Anterior cingulate cortex (tissue), 58 donors: ENCODE data around the gene OVCH1.

ENCODE experiments used
- DNase-seq, 58 donors: peaks; one replicate each; lab custom pipeline; 2025; lab: John Stamatoyannopoulos, UW

Gene OVCH1, protein sequence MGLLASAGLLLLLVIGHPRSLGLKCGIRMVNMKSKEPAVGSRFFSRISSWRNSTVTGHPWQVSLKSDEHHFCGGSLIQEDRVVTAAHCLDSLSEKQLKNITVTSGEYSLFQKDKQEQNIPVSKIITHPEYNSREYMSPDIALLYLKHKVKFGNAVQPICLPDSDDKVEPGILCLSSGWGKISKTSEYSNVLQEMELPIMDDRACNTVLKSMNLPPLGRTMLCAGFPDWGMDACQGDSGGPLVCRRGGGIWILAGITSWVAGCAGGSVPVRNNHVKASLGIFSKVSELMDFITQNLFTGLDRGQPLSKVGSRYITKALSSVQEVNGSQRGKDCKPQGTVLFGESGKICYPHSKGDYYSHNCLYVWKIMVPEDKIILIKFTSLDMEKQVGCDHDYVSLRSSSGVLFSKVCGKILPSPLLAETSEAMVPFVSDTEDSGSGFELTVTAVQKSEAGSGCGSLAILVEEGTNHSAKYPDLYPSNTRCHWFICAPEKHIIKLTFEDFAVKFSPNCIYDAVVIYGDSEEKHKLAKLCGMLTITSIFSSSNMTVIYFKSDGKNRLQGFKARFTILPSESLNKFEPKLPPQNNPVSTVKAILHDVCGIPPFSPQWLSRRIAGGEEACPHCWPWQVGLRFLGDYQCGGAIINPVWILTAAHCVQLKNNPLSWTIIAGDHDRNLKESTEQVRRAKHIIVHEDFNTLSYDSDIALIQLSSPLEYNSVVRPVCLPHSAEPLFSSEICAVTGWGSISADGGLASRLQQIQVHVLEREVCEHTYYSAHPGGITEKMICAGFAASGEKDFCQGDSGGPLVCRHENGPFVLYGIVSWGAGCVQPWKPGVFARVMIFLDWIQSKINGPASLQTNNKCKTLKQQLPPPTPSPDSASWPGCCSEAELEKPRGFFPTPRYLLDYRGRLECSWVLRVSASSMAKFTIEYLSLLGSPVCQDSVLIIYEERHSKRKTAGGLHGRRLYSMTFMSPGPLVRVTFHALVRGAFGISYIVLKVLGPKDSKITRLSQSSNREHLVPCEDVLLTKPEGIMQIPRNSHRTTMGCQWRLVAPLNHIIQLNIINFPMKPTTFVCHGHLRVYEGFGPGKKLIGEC

DNA sequence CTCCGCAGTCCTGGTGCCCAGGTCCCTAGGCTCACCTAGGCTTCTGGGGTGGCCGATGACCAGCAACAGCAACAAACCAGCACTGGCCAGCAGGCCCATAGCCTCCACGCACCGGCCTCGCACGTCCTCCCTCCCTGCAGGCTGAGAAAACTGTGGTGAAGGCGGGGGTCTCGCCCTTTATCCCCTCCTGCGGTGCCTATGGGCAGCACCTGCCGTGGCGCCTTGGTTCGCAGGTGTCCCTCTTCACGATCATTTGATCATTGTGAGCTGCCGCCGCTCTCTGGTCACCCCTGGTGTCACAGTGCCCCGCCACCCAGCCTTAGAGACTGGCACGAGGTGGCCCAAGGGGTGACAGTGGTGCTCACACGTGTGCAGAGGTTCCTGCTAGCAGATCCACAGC lies at the start of gene OVCH1:
Gene OVCH1, minus strand, starts transcription at position 99 of the 400 bp plus-strand sequence. Its CDS starts 0 bp downstream, at position 99.
- no peak for DNase-seq

- DNase-seq = no peak
These were observed 49.7 kb upstream of the OVCH1 start for GRCh38 chr12:29547151-29547632.

DNA sequence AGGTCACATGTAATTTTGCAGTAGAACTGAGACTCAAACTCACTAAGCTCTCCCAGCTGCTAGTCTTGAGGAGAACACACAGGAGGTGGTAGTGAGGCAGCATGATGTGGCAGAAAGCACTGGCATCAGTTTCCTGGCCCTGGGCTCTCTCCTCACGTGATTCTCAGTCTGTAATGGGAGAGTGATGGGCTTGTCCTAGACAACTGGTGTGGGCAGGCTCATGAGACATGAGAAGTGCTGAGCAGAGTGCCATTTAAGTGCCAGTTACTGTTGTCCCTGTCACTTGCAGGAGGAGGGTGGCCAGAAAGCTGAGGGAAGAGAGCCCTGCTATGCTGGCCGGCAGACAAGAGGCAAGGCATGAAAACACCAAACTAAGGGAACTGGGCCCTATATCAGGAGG lies 48.5 kb upstream of the OVCH1 start:
- DNase-seq = no peak

GRCh38 chr12:29545102-29545467 lies 47.6 kb upstream of the OVCH1 start:
- DNase-seq = no peak

DNA sequence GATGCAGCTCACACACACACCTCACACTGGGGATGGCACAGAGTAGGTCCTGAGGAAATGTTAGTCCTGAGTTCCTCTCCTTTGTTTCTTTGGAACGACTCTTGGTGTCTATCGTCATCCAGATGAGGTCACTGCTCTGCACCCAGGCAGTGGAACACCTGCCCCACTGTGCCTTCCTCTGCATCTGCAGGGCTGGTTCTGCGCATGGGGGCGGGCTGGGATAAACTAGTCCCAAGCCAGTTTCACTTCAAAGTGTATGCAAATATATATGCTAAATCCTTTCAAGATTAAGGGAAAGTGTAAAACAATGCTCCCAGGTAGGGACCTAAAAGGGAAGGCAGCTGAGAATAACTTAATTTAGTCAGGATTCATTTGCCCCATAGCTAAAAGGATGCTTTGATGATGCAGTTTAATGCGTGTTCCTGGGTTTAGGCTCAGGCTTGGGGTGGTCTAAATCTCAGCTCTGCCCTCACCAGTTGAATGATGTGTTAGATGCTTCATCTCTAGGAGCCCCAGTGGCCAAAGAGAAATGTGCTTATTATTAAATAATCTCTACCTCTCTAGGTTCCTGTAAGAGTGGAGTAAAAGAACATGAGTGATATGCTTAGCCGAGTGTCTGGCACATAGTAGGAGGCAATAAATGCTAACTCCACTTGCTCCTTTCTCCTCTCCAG lies 47.1 kb upstream of the OVCH1 start:
- DNase-seq = no peak

- no peak for DNase-seq
These were observed 45.5 kb upstream of the OVCH1 start for GRCh38 chr12:29543036-29543435.

DNA sequence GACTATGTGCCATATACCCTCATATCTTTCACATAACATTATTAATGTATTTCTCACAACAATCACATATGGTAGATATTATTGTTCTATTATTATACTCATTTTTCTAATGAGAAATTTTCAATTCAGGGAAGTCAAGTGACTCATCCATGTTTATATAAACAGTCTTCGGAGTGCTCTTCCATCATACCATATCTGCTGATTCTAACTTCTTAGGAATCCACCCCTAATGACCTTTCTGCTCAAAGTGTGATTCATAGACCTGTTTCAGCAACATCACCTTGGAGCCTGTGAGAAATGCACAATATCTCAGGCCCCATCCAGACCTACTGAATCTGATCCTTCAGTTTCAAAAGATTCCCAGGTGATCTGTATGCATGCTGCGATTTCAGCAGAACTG lies 39.8 kb upstream of the OVCH1 start:
- no peak for DNase-seq

DNA sequence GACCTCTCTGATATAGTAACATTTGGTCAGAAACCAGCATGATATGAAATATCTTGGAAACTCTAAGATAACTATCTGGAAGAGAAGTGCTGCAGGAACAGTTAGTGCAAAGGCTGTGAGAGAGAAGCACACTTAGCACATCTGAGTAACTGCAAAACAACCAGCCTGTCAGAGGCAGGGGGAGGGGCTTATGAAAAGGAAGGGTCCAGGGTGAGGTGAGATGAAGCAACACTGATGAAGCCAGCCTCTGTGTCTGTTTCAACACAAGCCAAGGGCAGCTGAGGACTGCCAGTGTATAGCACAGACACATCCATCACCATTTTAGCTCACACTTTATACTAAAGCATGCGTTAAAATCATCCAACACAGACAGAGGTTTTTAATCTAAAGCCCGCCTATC lies 37.4 kb upstream of the OVCH1 start:
- no peak for DNase-seq

- DNase-seq = no peak
These were observed 36.5 kb upstream of the OVCH1 start for GRCh38 chr12:29533815-29534489.

GRCh38 chr12:29531471-29531870 lies 34.0 kb upstream of the OVCH1 start:
- DNase-seq = no peak

DNA sequence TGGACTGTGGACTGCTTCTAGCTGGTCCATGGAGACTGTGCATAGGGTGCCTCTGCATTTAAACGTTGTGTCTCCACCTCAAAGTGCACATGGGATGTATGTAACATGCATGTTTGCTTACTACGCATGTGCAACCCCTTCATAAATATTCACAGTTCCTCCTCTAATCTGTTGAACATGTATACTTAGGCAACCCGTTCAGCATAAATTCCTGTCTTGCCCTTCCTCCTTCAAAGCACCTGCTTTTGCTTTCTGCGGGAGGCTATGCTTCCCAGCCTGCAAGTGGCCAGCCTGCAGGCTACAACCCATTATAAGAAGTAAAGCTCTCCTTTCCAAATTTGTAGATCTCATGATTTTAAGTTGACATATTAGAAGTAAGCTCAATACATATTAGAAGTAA lies 33.0 kb upstream of the OVCH1 start:
- DNase-seq = no peak

DNA sequence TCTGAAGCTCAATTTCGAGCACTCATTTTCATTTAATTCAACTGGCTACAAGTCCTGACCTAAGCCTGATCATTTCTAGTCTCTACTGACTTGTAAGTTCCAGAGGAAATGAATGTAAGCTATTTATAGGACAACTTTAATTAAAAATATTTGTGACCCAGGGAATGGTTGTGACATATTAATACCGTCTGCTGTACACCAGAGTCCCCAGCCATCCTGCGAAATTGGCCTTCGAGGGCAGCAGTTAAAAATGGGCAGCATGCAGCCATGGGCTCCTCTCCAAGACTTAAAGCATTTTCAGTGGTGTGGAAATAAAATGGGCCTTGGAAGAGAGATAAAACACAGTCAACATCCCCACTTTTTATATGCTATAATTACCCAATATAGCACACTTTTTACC lies 30.7 kb upstream of the OVCH1 start:
- no peak for DNase-seq

DNA sequence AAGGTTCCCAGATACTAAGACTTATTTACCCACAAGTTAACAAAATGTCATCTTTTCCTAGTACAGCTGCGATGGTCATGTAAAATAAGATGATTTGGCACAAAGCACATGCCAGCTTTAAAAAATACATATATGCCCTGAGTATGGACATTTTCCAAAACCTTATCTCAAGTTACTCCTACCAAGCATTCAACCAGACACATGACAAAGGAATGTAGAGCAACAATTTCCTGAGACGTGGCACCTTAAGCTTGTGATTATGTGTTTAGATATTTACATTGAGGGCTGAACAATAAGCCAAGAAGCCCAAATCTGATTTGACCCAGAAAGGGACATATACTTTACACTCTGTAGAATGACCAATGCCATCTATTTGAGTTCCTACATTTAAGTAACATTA lies 24.5 kb upstream of the OVCH1 start:
- no peak for DNase-seq

- DNase-seq = peak in 4 of 58 donors; percentile 2 to 22 (median 3)
These were observed 22.2 kb upstream of the OVCH1 start for GRCh38 chr12:29519585-29520182.

DNA sequence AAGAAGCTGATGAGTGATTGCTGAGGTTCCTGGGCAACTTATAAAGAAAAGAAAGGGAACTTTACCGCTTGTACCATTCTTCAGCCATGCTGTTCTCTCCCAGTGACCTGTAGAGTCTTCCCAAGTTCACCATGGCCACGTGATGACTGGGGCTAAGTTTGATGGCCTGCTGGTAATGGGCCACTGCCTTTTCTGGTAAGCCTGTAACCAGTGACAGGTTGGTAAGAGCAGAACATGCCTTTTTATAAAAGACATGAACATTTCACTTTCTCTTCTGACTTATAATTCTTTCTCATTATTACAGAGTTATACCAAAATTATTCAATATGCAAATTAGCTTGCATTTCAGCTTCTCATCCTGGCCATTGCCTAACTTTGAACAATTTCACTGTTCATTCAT lies 20.9 kb upstream of the OVCH1 start:
- DNase-seq = no peak

DNA sequence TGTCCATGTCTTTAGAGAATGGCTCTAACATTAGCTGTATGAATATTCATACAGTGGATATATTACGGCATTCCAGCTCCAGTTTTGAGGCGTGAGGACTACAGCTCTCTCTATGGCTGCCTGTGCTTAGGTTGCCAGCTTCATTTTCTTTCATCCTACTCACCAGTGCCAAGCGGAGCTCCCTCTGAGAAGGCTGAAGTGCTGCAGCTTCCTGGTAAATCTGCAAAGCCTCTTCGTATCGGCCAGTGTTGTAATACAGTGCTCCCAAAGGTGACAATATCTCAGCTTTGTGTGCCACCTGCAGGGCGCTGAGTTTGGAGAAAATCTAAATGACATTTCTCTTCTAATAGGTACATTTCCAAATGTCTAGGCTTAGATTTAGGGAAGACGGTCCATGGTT lies 19.8 kb upstream of the OVCH1 start:
- DNase-seq = peak in 21 of 58 donors; percentile 4 to 40 (median 12)

- peak in 1 of 58 donors; percentile 9 for DNase-seq
These were observed 19.0 kb upstream of the OVCH1 start for GRCh38 chr12:29516431-29516875.

- DNase-seq = no peak
These were observed 13.2 kb upstream of the OVCH1 start for GRCh38 chr12:29510591-29511185.

GRCh38 chr12:29509503-29509902 lies 12.0 kb upstream of the OVCH1 start:
- no peak for DNase-seq
